Measurements from ENCODE around the gene SLC6A7. TPM values are rescaled to one million over a fixed set of nuclear protein-coding genes. Genes with fewer than 3 reads are reported as not detected.
"Not testable (repeated sequence)": the region's sequence is repeated elsewhere in the genome, so short reads cannot be mapped to it uniquely, and the experiment has no call there.

Gene SLC6A7
- total RNA-seq, 2 donors from 2014 or later, result not detected

GRCh38 chr5:150244209-150244608 is 54.3 kb downstream of the SLC6A7 start:
- no peak for DNase-seq (ENCODE audit: low spot score)
- Histone ChIP-seq H3K4me1 (peaks cover 0 to 31% of the 10 kb centered on the region in 2 donors), H3K36me3 (no peaks in the 10 kb centered on the region), H3K9me3 (no peaks in the 10 kb centered on the region), H3K27me3 (no peaks in the 10 kb centered on the region), H3K27ac (peak overlapping the region; percentile 73 to 80), H3K4me3 (peak overlapping the region in 1 of 2 donors; percentile 38)
- TF ChIP-seq, protein P1, sequence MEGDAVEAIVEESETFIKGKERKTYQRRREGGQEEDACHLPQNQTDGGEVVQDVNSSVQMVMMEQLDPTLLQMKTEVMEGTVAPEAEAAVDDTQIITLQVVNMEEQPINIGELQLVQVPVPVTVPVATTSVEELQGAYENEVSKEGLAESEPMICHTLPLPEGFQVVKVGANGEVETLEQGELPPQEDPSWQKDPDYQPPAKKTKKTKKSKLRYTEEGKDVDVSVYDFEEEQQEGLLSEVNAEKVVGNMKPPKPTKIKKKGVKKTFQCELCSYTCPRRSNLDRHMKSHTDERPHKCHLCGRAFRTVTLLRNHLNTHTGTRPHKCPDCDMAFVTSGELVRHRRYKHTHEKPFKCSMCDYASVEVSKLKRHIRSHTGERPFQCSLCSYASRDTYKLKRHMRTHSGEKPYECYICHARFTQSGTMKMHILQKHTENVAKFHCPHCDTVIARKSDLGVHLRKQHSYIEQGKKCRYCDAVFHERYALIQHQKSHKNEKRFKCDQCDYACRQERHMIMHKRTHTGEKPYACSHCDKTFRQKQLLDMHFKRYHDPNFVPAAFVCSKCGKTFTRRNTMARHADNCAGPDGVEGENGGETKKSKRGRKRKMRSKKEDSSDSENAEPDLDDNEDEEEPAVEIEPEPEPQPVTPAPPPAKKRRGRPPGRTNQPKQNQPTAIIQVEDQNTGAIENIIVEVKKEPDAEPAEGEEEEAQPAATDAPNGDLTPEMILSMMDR (IDR thresholded peaks at IDR 0.05), result no peak

GRCh38 chr5:150245111-150245789 is 55.4 kb downstream of the SLC6A7 start:
- peak overlapping the region; percentile 73 to 80 for H3K27ac ChIP-seq
- H3K4me3 ChIP-seq, result peak overlapping the region; percentile 19 to 38
- H3K4me1 ChIP-seq, result peaks cover 0 to 31% of the 10 kb centered on the region in 2 donors
- H3K27me3 ChIP-seq, result no peaks in the 10 kb centered on the region
- H3K36me3 ChIP-seq, result no peaks in the 10 kb centered on the region
- DNase-seq (ENCODE audit: low spot score), result peak; percentile 59
- TF ChIP-seq, protein P1 (IDR thresholded peaks at IDR 0.05), result no peak
- no peaks in the 10 kb centered on the region for H3K9me3 ChIP-seq

DNA sequence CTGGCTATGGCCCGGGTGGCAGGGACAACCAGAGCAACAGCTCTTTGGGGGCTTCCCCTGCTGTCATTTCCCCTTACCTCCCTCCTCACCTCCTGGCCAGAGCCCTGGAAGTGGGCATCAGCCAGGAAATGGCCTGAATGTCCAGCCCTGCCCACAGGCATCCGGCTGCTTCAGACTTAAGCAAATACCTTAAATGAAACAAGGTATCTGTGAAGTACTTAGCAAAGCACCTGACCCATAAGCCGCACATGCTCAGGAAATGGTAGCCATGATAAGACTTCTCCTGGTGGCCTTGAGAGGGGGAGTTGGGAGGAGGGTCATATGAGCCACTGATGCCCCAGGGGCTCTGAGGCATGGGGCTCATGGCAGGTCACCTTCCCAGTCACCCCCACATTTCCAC is 55.9 kb downstream of the SLC6A7 start:
- no peak for DNase-seq (ENCODE audit: low spot score)
- Histone ChIP-seq H3K36me3 (no peaks in the 10 kb centered on the region), H3K4me1 (peaks cover 0 to 31% of the 10 kb centered on the region in 2 donors), H3K4me3 (no peak overlapping the region), H3K27me3 (no peaks in the 10 kb centered on the region), H3K27ac (peak overlapping the region; percentile 73 to 74), H3K9me3 (no peaks in the 10 kb centered on the region)
- TF ChIP-seq, protein P1 (IDR thresholded peaks at IDR 0.05), result no peak

GRCh38 chr5:150246429-150246828 is 56.6 kb downstream of the SLC6A7 start:
- H3K27me3 ChIP-seq, result no peaks in the 10 kb centered on the region
- H3K4me1 ChIP-seq, result peaks cover 0 to 31% of the 10 kb centered on the region in 2 donors
- DNase-seq (ENCODE audit: low spot score), result no peak
- H3K9me3 ChIP-seq, result no peaks in the 10 kb centered on the region
- no peaks in the 10 kb centered on the region for H3K36me3 ChIP-seq
- peak overlapping the region; percentile 73 to 74 for H3K27ac ChIP-seq
- no peak overlapping the region for H3K4me3 ChIP-seq
- TF ChIP-seq, protein P1 (IDR thresholded peaks at IDR 0.05), result no peak

- Histone ChIP-seq H3K27ac (no peak overlapping the region), H3K4me3 (no peak overlapping the region), H3K9me3 (no peaks in the 10 kb centered on the region), H3K4me1 (peaks cover 0 to 31% of the 10 kb centered on the region in 2 donors), H3K27me3 (no peaks in the 10 kb centered on the region), H3K36me3 (no peaks in the 10 kb centered on the region)
- TF ChIP-seq, protein P1 (IDR thresholded peaks at IDR 0.05), result no peak
- no peak for DNase-seq (ENCODE audit: low spot score)
Measured at GRCh38 chr5:150246835-150247234, 57.0 kb downstream of the SLC6A7 start.

DNA sequence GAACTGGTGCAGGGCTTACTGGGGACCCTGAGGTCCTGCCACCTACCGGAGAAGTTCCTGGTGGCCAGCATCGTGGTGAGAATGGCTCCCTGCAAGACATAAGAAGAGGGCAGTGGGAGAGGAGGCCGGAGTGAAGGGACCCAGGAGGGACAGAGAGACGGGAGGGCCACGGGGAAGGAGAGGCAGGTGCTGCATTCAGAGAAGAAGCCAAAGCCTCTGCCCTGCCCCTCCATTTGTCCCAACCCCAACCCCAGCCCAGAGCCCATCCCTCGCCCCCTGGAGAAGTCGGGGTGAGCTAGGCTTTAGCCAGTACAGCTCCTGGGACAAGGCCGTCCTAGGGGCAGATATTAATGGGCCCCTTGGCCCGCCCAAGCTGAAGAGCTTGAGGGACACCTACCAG is 57.9 kb downstream of the SLC6A7 start:
- no peak overlapping the region for H3K27ac ChIP-seq
- H3K4me1 ChIP-seq, result peaks cover 0 to 31% of the 10 kb centered on the region in 2 donors
- DNase-seq (ENCODE audit: low spot score), result no peak

DNA sequence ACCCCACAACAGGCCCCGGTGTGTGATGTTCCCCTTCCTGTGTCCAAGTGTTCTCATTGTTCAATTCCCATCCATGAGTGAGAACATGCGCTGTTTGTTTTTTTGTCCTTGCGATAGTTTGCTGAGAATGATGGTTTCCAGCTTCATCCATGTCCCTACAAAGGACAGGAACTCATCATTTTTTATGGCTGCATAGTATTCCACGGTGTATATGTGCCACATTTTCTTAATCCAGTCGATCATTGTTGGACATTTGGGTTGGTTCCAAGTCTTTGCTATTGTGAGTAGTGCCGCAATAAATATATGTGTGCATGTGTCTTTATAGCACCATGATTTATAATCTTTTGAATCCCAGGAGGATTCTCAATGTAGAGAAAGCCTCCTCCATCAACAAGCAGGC is 58.6 kb downstream of the SLC6A7 start:
- not testable (repeated sequence) for H3K27ac ChIP-seq; DNase-seq (ENCODE audit: low spot score); H3K9me3 ChIP-seq; H3K27me3 ChIP-seq; H3K4me3 ChIP-seq; H3K36me3 ChIP-seq
- H3K4me1 ChIP-seq, result peaks cover 0 to 31% of the 10 kb centered on the region in 2 donors

More for the DNA sequence above, 57.9 kb downstream of the SLC6A7 start:
- H3K9me3 ChIP-seq, result no peaks in the 10 kb centered on the region
- TF ChIP-seq, protein P1 (IDR thresholded peaks at IDR 0.05), result no peak
- H3K36me3 ChIP-seq, result no peaks in the 10 kb centered on the region
- no peak overlapping the region for H3K4me3 ChIP-seq
- H3K27me3 ChIP-seq, result no peaks in the 10 kb centered on the region

Measured in right atrium auricular region (tissue), 2 donors.